ENCODE measurements around the gene TAMM41. TPM values are rescaled to one million over a fixed set of nuclear protein-coding genes. Genes with fewer than 3 reads are reported as not detected.

TAMM41 gene
- total RNA-seq, 3 donors from 2014 or later: 6.7 to 16.8 (median 14.7) TPM

- TF ChIP-seq POLR2A (IDR thresholded peaks at IDR 0.05) (no peak), CTCF (IDR thresholded peaks at IDR 0.05) (no peak), POLR2AphosphoS5 (IDR thresholded peaks at IDR 0.05) (no peak)
- Histone ChIP-seq H3K9me3 (no peaks in the 10 kb centered on the region), H3K36me3 (no peaks in the 10 kb centered on the region), H3K4me3 (no peak overlapping the region), H3K27me3 (no peaks in the 10 kb centered on the region), H3K27ac (no peak overlapping the region), H3K4me1 (no peaks in the 10 kb centered on the region)
- intact Hi-C loops (cut with DNase I; ENCODE audit: low total_unique reads): no loop called here
- no peak for DNase-seq (ENCODE audit: low spot score in 2 of 2)
These were observed 26.1 kb downstream of the TAMM41 start for GRCh38 chr3:11820531-11821041.

- intact Hi-C loops (cut with DNase I; ENCODE audit: low total_unique reads): no loop called here
- no peaks in the 10 kb centered on the region for H3K36me3 ChIP-seq
These were observed 27.5 kb downstream of the TAMM41 start for GRCh38 chr3:11819146-11819689.

GRCh38 chr3:11818033-11818432 lies 28.7 kb downstream of the TAMM41 start:
- Histone ChIP-seq H3K27ac (no peak overlapping the region), H3K4me3 (no peak overlapping the region), H3K27me3 (no peaks in the 10 kb centered on the region), H3K9me3 (no peaks in the 10 kb centered on the region), H3K4me1 (no peaks in the 10 kb centered on the region), H3K36me3 (no peaks in the 10 kb centered on the region)
- no peak for TF ChIP-seq POLR2AphosphoS5 (IDR thresholded peaks at IDR 0.05)
- intact Hi-C loops (cut with DNase I; ENCODE audit: low total_unique reads): no loop called here
- DNase-seq (ENCODE audit: low spot score in 2 of 2): no peak

More at GRCh38 chr3:11819146-11819689, 27.5 kb downstream of the TAMM41 start:
- no peak for DNase-seq (ENCODE audit: low spot score in 2 of 2)
- H3K27me3 ChIP-seq: no peaks in the 10 kb centered on the region
- TF ChIP-seq CTCF (IDR thresholded peaks at IDR 0.05) (no peak), POLR2AphosphoS5 (IDR thresholded peaks at IDR 0.05) (no peak), POLR2A (IDR thresholded peaks at IDR 0.05) (no peak)
- H3K9me3 ChIP-seq: no peaks in the 10 kb centered on the region
- no peak overlapping the region for H3K4me3 ChIP-seq
- no peaks in the 10 kb centered on the region for H3K4me1 ChIP-seq
- no peak overlapping the region for H3K27ac ChIP-seq

- H3K9me3 ChIP-seq: no peaks in the 10 kb centered on the region
- no peaks in the 10 kb centered on the region for H3K36me3 ChIP-seq
- TF ChIP-seq CTCF (IDR thresholded peaks at IDR 0.05): no peak
- no peak for TF ChIP-seq POLR2AphosphoS5 (IDR thresholded peaks at IDR 0.05)
- no peak for TF ChIP-seq POLR2A (IDR thresholded peaks at IDR 0.05)
- intact Hi-C loops (cut with DNase I; ENCODE audit: low total_unique reads): no loop called here
- no peaks in the 10 kb centered on the region for H3K27me3 ChIP-seq
- no peak overlapping the region for H3K27ac ChIP-seq
- no peak overlapping the region for H3K4me3 ChIP-seq
- no peak for DNase-seq (ENCODE audit: low spot score in 2 of 2)
- no peaks in the 10 kb centered on the region for H3K4me1 ChIP-seq
These were observed 31.6 kb downstream of the TAMM41 start for GRCh38 chr3:11815111-11815510.

- Histone ChIP-seq H3K4me3 (no peak overlapping the region), H3K27ac (no peak overlapping the region), H3K4me1 (no peaks in the 10 kb centered on the region), H3K27me3 (no peaks in the 10 kb centered on the region), H3K9me3 (no peaks in the 10 kb centered on the region), H3K36me3 (no peaks in the 10 kb centered on the region)
- intact Hi-C loops (cut with DNase I; ENCODE audit: low total_unique reads): no loop called here
- no peak for DNase-seq (ENCODE audit: low spot score in 2 of 2)
- TF ChIP-seq CTCF (IDR thresholded peaks at IDR 0.05): no peak
- TF ChIP-seq POLR2A (IDR thresholded peaks at IDR 0.05): no peak
- no peak for TF ChIP-seq POLR2AphosphoS5 (IDR thresholded peaks at IDR 0.05)
These were observed 32.0 kb downstream of the TAMM41 start for GRCh38 chr3:11814663-11815062.

Data from breast epithelium (tissue), 4 donors.